Uterus (tissue), 4 donors: ENCODE results near the gene FREM1. TPM values are rescaled to one million over a fixed set of nuclear protein-coding genes. Genes with fewer than 3 reads are reported as not detected.

Experiments used
- DNase-seq, 2 donors: peaks; one replicate each; pipeline ENCODE4 v3.0.0-alpha.2; 2019 to 2020
- H3K27ac ChIP-seq, 2 donors: fragments of 200-600 bp; sonication (generic); 1 replicate in 1 of 2; 2 replicates in 1 of 2; pipeline ENCODE4 v1.5.1; 2016 to 2018
- H3K27me3 ChIP-seq, 2 donors: fragments of 200-600 bp; sonication (generic); one replicate each; pipeline ENCODE4 v1.5.1; 2018 to 2019; ENCODE audit warnings: control low read depth in 1 of 2
- H3K36me3 ChIP-seq, 2 donors: fragments of 200-600 bp; sonication (generic); one replicate each; pipeline ENCODE4 v1.5.1; 2019; ENCODE audit warnings: control low read depth in 1 of 2
- H3K4me1 ChIP-seq, 2 donors: fragments of 200-600 bp; sonication (generic); one replicate each; pipeline ENCODE4 v1.5.1; 2018 to 2019; ENCODE audit warnings: control low read depth in 1 of 2
- H3K4me3 ChIP-seq, 2 donors: fragments of 200-600 bp; sonication (generic); 1 replicate in 1 of 2; 2 replicates in 1 of 2; pipeline ENCODE4 v1.5.1; 2018 to 2019; ENCODE audit warnings: mild to moderate bottlenecking in 1 of 2
- H3K9me3 ChIP-seq, 2 donors: fragments of 200-600 bp; sonication (generic); one replicate each; pipeline ENCODE4 v1.5.1; 2019; ENCODE audit warnings: control low read depth in 1 of 2
- POLR2A ChIP-seq, 2 donors: fragments of 450-650 bp; IDR thresholded peaks; one replicate each; pipeline ENCODE4 v1.6.1; 2016; ENCODE audit warnings: antibody characterized with exemption in 2 of 2, mild to moderate bottlenecking in 1 of 2, moderate library complexity in 1 of 2
- intact Hi-C: fragments of 100-400 bp; cut with DNase I; formaldehyde crosslinking; loops from one replicate; pipeline ENCODE4 v1.15.1; 2023; ENCODE audit warnings: low total_unique reads
- total RNA-seq, 4 donors: library from RNA; depleted of rRNA in 3 of 4; stranded (reverse); fragments of >200 nt in 3 of 4; gene quantifications; one replicate each; pipeline versions ENCODE4 v1.1.0 to v1.2.4, GENCODE V29; 2014 to 2023
- TF ChIP-seq, protein P1 (sequence below), 4 experiments: fragments of 200-600 bp in 2 of 4; fragments of 450-650 bp in 2 of 4; sonication (generic) in 2 of 4; IDR thresholded peaks; one replicate each; pipeline ENCODE4 v1.5.1; 2016 to 2019; ENCODE audit warnings: antibody characterized with exemption in 4 of 4, mild to moderate bottlenecking in 2 of 4, moderate library complexity in 1 of 4
- donor health status: DM: yes; HTN: yes; CAD: no.

FREM1 gene
- total RNA-seq, 4 donors from 2014 or later = 7.6 to 92.6 (median 18.4) TPM

DNA sequence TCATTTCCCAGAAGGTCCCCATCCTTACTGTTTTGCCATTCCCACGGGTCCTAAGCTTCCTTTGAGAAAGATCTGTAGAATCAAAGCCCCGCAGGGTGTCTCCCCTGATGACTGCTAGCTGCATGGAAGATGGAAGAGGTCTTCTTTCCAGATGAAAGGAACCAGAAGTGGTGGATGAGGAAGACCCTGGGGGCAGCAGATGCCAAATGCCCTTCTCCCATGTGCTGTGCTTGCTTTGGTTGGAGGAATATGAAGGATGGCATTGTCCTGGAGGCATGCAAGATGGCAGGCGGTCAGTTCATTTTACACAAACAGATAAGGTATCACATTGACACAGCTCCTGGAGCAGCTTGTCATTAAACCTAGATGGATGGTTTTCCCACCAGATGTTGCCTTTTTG is 161.9 kb downstream of the FREM1 start:
- no peaks in the 10 kb centered on the region for H3K4me1 ChIP-seq
- H3K27me3 ChIP-seq = no peaks in the 10 kb centered on the region
- intact Hi-C loops = no loop called here
- H3K4me3 ChIP-seq = no peak overlapping the region
- H3K27ac ChIP-seq = no peak overlapping the region
- no peaks in the 10 kb centered on the region for H3K9me3 ChIP-seq
- TF ChIP-seq POLR2A (IDR thresholded peaks at IDR 0.05) = no peak
- TF ChIP-seq, protein P1, sequence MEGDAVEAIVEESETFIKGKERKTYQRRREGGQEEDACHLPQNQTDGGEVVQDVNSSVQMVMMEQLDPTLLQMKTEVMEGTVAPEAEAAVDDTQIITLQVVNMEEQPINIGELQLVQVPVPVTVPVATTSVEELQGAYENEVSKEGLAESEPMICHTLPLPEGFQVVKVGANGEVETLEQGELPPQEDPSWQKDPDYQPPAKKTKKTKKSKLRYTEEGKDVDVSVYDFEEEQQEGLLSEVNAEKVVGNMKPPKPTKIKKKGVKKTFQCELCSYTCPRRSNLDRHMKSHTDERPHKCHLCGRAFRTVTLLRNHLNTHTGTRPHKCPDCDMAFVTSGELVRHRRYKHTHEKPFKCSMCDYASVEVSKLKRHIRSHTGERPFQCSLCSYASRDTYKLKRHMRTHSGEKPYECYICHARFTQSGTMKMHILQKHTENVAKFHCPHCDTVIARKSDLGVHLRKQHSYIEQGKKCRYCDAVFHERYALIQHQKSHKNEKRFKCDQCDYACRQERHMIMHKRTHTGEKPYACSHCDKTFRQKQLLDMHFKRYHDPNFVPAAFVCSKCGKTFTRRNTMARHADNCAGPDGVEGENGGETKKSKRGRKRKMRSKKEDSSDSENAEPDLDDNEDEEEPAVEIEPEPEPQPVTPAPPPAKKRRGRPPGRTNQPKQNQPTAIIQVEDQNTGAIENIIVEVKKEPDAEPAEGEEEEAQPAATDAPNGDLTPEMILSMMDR (IDR thresholded peaks at IDR 0.05) = no peak
- DNase-seq = no peak
- H3K36me3 ChIP-seq = no peaks in the 10 kb centered on the region

- no peaks in the 10 kb centered on the region for H3K27me3 ChIP-seq
- no peak for DNase-seq
- no peak overlapping the region for H3K4me3 ChIP-seq
- no peaks in the 10 kb centered on the region for H3K9me3 ChIP-seq
- no peak for TF ChIP-seq POLR2A (IDR thresholded peaks at IDR 0.05)
- TF ChIP-seq, protein P1 (IDR thresholded peaks at IDR 0.05) = no peak
- no peaks in the 10 kb centered on the region for H3K4me1 ChIP-seq
- no peaks in the 10 kb centered on the region for H3K36me3 ChIP-seq
- no peak overlapping the region for H3K27ac ChIP-seq
- intact Hi-C loops = no loop called here
Observed at GRCh38 chr9:14747111-14747510, 163.1 kb downstream of the FREM1 start.

DNA sequence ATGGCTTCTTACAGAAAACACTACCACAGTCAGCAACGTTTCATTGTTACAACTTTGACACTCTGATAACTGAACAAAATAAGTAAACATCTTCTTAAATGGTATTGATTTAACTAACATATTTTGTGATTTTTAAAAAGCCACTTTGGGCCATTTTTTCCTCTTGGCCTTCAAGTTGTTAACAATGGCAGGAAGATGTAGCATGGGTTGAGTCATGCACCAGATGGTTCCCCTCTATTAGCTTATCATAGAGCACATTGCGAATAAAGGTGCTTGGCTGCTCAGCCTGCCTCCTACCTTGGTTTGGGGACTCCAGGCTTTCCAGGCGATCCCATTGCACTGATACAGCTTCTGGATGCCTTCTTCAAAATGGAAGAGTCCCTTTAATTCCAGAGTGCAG is 163.6 kb downstream of the FREM1 start:
- Histone ChIP-seq H3K4me3 (no peak overlapping the region), H3K27me3 (no peaks in the 10 kb centered on the region), H3K4me1 (no peaks in the 10 kb centered on the region), H3K27ac (no peak overlapping the region), H3K9me3 (no peaks in the 10 kb centered on the region), H3K36me3 (no peaks in the 10 kb centered on the region)
- intact Hi-C loops = no loop called here
- no peak for DNase-seq
- TF ChIP-seq POLR2A (IDR thresholded peaks at IDR 0.05) = no peak
- TF ChIP-seq, protein P1 (IDR thresholded peaks at IDR 0.05) = no peak

GRCh38 chr9:14744768-14745167 is 165.5 kb downstream of the FREM1 start:
- no peak overlapping the region for H3K4me3 ChIP-seq
- no peak for DNase-seq
- no peaks in the 10 kb centered on the region for H3K36me3 ChIP-seq
- no peak overlapping the region for H3K27ac ChIP-seq
- intact Hi-C loops = no loop called here
- no peaks in the 10 kb centered on the region for H3K4me1 ChIP-seq
- H3K27me3 ChIP-seq = no peaks in the 10 kb centered on the region
- H3K9me3 ChIP-seq = no peaks in the 10 kb centered on the region
- no peak for TF ChIP-seq POLR2A (IDR thresholded peaks at IDR 0.05)
- TF ChIP-seq, protein P1 (IDR thresholded peaks at IDR 0.05) = no peak

DNA sequence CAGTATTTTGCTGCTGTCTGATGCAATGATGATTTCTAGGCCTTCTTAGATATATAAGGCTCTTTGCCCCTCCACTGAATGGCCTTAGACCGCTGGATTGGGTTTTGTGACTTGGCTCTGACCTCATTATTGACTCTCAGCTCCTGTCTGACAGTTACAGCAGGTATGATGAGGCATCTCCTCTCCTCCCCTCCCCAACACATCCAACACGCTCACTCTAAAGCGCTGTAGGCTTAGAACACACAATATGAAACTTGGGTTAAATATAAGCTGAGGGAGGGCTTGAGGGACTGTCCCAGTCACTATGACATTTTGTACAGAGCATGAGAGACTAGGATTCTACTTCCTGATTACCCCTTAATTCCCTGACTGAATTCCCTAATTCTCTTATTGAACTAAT is 168.9 kb downstream of the FREM1 start:
- TF ChIP-seq, protein P1 (IDR thresholded peaks at IDR 0.05) = no peak
- no peak for TF ChIP-seq POLR2A (IDR thresholded peaks at IDR 0.05)
- DNase-seq = no peak
- no peaks in the 10 kb centered on the region for H3K4me1 ChIP-seq
- no peak overlapping the region for H3K4me3 ChIP-seq
- no peaks in the 10 kb centered on the region for H3K9me3 ChIP-seq
- H3K27me3 ChIP-seq = no peaks in the 10 kb centered on the region
- H3K27ac ChIP-seq = no peak overlapping the region
- intact Hi-C loops = no loop called here
- H3K36me3 ChIP-seq = no peaks in the 10 kb centered on the region
